Gastrocnemius medialis (tissue), 4 donors: ENCODE results near the gene CYYR1.

Source experiments
- POLR2A ChIP-seq, 2 donors: fragments of 450-650 bp; IDR thresholded peaks; one replicate each; pipeline ENCODE4 v1.6.1; 2017; ENCODE audit warnings: antibody characterized with exemption in 2 of 2, mild to moderate bottlenecking in 2 of 2, moderate library complexity in 2 of 2
- TF ChIP-seq, protein P1 (sequence below), 5 experiments: fragments of 450-650 bp in 3 of 5; fragments of 200-600 bp in 2 of 5; sonication (generic) in 2 of 5; IDR thresholded peaks in 4 of 5; conservative IDR thresholded peaks in 1 of 5; 1 replicate in 4 of 5; 2 replicates in 1 of 5; pipeline ENCODE4 v1.5.1; 2016 to 2019; ENCODE audit warnings: antibody characterized with exemption in 5 of 5, mild to moderate bottlenecking in 3 of 5, moderate library complexity in 3 of 5

DNA sequence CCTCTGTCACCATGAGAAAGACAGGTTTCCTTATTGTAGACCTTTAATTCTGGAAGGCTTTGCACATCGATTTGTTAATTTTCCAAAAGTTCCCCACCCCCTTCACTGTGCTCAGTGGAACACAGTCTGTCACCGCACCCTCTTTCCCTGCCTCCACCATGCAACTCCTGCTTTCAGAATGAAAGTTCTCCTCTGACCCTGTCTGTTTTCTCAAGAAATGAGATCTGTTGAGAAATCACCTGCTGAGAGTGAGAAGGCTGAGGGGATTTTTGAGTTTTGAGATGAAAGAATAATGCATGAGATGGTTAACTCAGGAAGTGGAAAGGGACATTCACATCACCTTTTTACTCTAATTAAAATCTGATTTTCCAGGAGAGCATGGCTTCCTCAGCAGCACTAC is 99.6 kb downstream of the CYYR1 start:
- TF ChIP-seq, protein P1, sequence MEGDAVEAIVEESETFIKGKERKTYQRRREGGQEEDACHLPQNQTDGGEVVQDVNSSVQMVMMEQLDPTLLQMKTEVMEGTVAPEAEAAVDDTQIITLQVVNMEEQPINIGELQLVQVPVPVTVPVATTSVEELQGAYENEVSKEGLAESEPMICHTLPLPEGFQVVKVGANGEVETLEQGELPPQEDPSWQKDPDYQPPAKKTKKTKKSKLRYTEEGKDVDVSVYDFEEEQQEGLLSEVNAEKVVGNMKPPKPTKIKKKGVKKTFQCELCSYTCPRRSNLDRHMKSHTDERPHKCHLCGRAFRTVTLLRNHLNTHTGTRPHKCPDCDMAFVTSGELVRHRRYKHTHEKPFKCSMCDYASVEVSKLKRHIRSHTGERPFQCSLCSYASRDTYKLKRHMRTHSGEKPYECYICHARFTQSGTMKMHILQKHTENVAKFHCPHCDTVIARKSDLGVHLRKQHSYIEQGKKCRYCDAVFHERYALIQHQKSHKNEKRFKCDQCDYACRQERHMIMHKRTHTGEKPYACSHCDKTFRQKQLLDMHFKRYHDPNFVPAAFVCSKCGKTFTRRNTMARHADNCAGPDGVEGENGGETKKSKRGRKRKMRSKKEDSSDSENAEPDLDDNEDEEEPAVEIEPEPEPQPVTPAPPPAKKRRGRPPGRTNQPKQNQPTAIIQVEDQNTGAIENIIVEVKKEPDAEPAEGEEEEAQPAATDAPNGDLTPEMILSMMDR (IDR thresholded peaks at IDR 0.05 in 4 of 5, conservative IDR thresholded peaks at IDR 0.05 in 1 of 5), result no peak
- TF ChIP-seq POLR2A (IDR thresholded peaks at IDR 0.05), result no peak
